Measurements from ENCODE around the gene MORN3. TPM values are rescaled to one million over a fixed set of nuclear protein-coding genes. Genes with fewer than 3 reads are reported as not detected.

MORN3 gene
- total RNA-seq, 1 donor: not detected

DNA sequence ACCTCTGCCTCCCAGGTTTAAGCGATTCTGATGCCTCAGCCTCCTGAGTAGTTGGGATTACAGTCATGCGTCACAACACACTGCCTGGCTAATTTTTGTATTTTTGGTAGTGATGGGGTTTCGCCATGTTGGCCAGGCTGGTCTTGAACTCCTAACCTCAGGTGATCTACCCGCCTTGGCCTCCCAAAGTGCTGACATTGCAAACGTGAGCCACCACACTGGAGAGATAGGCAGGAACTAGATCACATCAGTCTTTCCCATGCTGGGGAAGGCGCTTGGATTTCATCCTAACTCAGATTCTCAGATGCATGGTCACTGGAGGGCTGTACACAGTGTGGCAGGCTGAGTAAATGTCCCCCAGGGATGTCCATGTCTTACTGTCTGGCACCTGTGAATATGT lies 61.2 kb downstream of the MORN3 start:
- no peak for TF ChIP-seq CTCF (IDR thresholded peaks at IDR 0.05; ENCODE audit: insufficient read depth, low read depth, low read length)
- DNase-seq (ENCODE audit: low read depth): no peak
- H3K4me3 ChIP-seq (ENCODE audit: low read depth, low read length): no peak overlapping the region

- no peak overlapping the region for H3K4me3 ChIP-seq (ENCODE audit: low read depth, low read length)
- no peak for DNase-seq (ENCODE audit: low read depth)
- TF ChIP-seq CTCF (IDR thresholded peaks at IDR 0.05; ENCODE audit: insufficient read depth, low read depth, low read length): no peak
Measured at GRCh38 chr12:121603581-121603980, 65.9 kb downstream of the MORN3 start.

GRCh38 chr12:121602766-121603165 lies 66.7 kb downstream of the MORN3 start:
- no peak for TF ChIP-seq CTCF (IDR thresholded peaks at IDR 0.05; ENCODE audit: insufficient read depth, low read depth, low read length)
- H3K4me3 ChIP-seq (ENCODE audit: low read depth, low read length): no peak overlapping the region
- no peak for DNase-seq (ENCODE audit: low read depth)

- DNase-seq (ENCODE audit: low read depth): no peak
- no peak for TF ChIP-seq CTCF (IDR thresholded peaks at IDR 0.05; ENCODE audit: insufficient read depth, low read depth, low read length)
- H3K4me3 ChIP-seq (ENCODE audit: low read depth, low read length): no peak overlapping the region
Measured at GRCh38 chr12:121600702-121601336, 68.6 kb downstream of the MORN3 start.

Small RNA genes lying within 50 kb of the gene (small RNA-seq; reads per million reads assigned to genes)
- not detected for gene RNU6-1004P

Other genes starting within 250 kb of the MORN3 start
- gene KDM2B, start 88.6 kb downstream of the MORN3 start, total RNA-seq: 28.1 and 34.1 TPM in 2 replicates
- 9.7 and 12.5 TPM in 2 replicates for gene ORAI1, start 43.1 kb downstream of the MORN3 start, total RNA-seq
- gene TMEM120B, start 43.1 kb upstream of the MORN3 start, total RNA-seq: 14.5 and 16.4 TPM in 2 replicates
- 9.0 and 11.7 TPM in 2 replicates for gene RHOF, start 124.0 kb upstream of the MORN3 start, total RNA-seq
- 4.7 and 5.2 TPM in 2 replicates for gene SETD1B, start 134.4 kb upstream of the MORN3 start, total RNA-seq
- gene HPD, start 189.2 kb upstream of the MORN3 start, total RNA-seq: not detected in 2 replicates
- 28.9 and 35.1 TPM in 2 replicates for gene PSMD9, start 219.1 kb upstream of the MORN3 start, total RNA-seq
- 6.8 and 8.2 TPM in 2 replicates for gene CFAP251, start 248.9 kb upstream of the MORN3 start, total RNA-seq

Data from fibroblast of villous mesenchyme (primary cell).